Testis (tissue), 2 donors: Measurements from ENCODE around the gene ADAMTSL2.

Source experiments
- CTCF ChIP-seq, 3 experiments: fragments of 450-650 bp in 2 of 3; fragments of 200-600 bp in 1 of 3; sonication (generic) in 1 of 3; IDR thresholded peaks; one replicate each; pipeline ENCODE4 v1.5.1; 2016 to 2019; ENCODE audit warnings: antibody characterized with exemption in 3 of 3, mild to moderate bottlenecking in 2 of 3, moderate library complexity in 1 of 3
- POLR2A ChIP-seq: fragments of 450-650 bp; IDR thresholded peaks from one replicate; pipeline ENCODE4 v1.6.1; 2017; ENCODE audit warnings: antibody characterized with exemption, mild to moderate bottlenecking, moderate library complexity

DNA sequence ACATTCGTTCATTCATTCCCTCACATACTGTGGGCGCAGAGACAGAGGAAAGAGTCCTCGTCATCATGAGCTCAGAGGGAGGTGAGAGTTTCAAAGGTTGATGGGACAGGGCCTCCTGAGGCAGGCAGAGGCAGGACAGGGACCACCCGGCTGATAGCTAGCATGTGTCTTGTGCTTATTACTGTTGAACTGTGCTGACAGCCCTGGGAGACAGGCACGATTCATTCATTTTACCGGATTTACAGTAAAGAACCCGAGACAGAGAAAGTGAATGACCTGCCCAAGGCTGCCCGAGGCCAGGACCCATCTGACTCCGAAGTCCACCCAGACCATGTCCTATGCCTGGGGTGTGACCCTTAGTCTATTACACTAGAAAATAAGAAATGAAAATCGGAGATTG is 79.6 kb downstream of the ADAMTSL2 start:
- no peak for TF ChIP-seq CTCF (IDR thresholded peaks at IDR 0.05)
- no peak for TF ChIP-seq POLR2A
